Measurements from ENCODE around the gene CNGA2. TPM values are rescaled to one million over a fixed set of nuclear protein-coding genes. Genes with fewer than 3 reads are reported as not detected.

CNGA2 gene
- total RNA-seq, 1 donor from 2014 or later = not detected

- ATAC-seq = no peak
- Histone ChIP-seq H3K4me1 (no peaks in the 10 kb centered on the region), H3K27me3 (ENCODE audit: low read depth) (no peaks in the 10 kb centered on the region), H3K27ac (no peak overlapping the region), H3K9me3 (no peaks in the 10 kb centered on the region), H3K36me3 (no peaks in the 10 kb centered on the region), H3K4me3 (no peak overlapping the region)
- TF ChIP-seq, protein P1, sequence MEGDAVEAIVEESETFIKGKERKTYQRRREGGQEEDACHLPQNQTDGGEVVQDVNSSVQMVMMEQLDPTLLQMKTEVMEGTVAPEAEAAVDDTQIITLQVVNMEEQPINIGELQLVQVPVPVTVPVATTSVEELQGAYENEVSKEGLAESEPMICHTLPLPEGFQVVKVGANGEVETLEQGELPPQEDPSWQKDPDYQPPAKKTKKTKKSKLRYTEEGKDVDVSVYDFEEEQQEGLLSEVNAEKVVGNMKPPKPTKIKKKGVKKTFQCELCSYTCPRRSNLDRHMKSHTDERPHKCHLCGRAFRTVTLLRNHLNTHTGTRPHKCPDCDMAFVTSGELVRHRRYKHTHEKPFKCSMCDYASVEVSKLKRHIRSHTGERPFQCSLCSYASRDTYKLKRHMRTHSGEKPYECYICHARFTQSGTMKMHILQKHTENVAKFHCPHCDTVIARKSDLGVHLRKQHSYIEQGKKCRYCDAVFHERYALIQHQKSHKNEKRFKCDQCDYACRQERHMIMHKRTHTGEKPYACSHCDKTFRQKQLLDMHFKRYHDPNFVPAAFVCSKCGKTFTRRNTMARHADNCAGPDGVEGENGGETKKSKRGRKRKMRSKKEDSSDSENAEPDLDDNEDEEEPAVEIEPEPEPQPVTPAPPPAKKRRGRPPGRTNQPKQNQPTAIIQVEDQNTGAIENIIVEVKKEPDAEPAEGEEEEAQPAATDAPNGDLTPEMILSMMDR (IDR thresholded peaks at IDR 0.05) = no peak
- intact Hi-C loops (cut with DNase I) = no loop called here
- no peak for DNase-seq
These were observed 23.4 kb upstream of the CNGA2 start for GRCh38 chrX:151711154-151711553.

DNA sequence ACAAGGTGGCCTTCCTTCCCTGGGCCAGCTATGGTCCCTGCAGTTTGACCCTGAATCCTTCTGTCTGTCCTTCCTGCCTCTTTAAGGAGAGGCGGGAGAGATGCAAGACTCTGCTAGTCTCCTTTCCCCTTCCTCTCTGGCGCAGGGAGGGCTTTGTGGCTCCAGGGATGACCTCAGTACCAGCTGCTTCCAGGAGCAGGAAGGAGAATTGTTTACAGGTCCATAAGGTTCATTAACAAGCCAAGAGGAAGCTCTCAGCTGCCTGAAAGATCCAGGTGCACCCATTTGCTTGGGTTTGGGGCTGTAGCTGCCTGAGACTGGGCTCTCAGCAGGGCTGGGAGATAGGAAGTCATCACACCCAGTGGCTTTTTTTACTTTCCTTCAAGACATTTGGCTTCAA, 22.8 kb upstream of the CNGA2 start:
- no peak for ATAC-seq
- Histone ChIP-seq H3K4me1 (no peaks in the 10 kb centered on the region), H3K9me3 (no peaks in the 10 kb centered on the region), H3K36me3 (no peaks in the 10 kb centered on the region), H3K4me3 (no peak overlapping the region), H3K27me3 (ENCODE audit: low read depth) (no peaks in the 10 kb centered on the region), H3K27ac (no peak overlapping the region)
- no peak for DNase-seq
- intact Hi-C loops (cut with DNase I) = no loop called here
- TF ChIP-seq, protein P1 (IDR thresholded peaks at IDR 0.05) = no peak

DNA sequence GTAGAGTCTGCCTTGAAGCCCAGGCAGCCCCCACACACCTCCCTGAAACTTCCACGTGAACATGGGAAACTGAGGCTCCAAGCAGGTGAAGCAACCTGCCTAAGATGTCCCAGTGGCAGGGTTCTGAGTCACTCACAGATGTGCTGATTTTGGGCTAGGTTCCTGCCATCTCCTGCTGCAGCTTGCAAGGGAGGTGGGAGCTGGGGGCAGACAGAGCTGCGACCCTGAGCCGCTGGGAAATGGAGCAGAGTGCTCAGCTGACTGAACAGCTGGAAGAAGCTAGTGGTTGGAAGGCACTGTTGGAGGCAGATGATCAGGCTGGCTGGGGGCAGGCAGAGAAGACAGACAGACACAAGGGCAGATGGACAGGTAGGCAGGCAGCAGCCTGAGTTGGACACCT, 22.3 kb upstream of the CNGA2 start:
- no peaks in the 10 kb centered on the region for H3K27me3 ChIP-seq (ENCODE audit: low read depth)
- H3K4me1 ChIP-seq = no peaks in the 10 kb centered on the region
- H3K4me3 ChIP-seq = no peak overlapping the region
- H3K27ac ChIP-seq = no peak overlapping the region
- intact Hi-C loops (cut with DNase I) = no loop called here
- TF ChIP-seq, protein P1 (IDR thresholded peaks at IDR 0.05) = no peak
- DNase-seq (no peak), ATAC-seq (no peak)
- no peaks in the 10 kb centered on the region for H3K9me3 ChIP-seq
- no peaks in the 10 kb centered on the region for H3K36me3 ChIP-seq

DNA sequence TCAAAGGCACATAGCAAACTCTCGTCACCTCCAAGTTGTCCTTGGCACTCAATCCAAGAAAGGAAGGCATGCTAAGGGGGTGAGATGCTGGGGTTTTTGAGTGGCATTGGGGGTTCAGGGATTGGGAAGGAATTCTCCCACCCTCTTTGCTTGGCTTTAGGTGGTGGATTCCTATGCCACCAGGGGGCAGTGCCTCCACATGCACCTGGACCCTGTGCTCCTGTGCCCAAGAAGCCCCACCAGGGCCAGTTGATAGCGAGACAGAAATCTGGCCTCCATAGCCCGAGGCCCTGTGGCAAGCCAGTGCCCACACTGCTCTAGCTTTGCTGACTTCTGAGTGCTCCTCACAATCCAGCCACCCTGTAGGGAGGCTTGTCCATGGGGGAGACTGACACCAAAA, 20.7 kb upstream of the CNGA2 start:
- intact Hi-C loops (cut with DNase I) = no loop called here
- Histone ChIP-seq H3K9me3 (no peaks in the 10 kb centered on the region), H3K27ac (no peak overlapping the region), H3K4me1 (no peaks in the 10 kb centered on the region), H3K27me3 (ENCODE audit: low read depth) (no peaks in the 10 kb centered on the region), H3K36me3 (no peaks in the 10 kb centered on the region), H3K4me3 (no peak overlapping the region)
- TF ChIP-seq, protein P1 (IDR thresholded peaks at IDR 0.05) = peak; percentile 31
- DNase-seq (no peak), ATAC-seq (no peak)

GRCh38 chrX:151714362-151714761, 20.2 kb upstream of the CNGA2 start:
- no peak overlapping the region for H3K27ac ChIP-seq
- DNase-seq (no peak), ATAC-seq (no peak)
- no peaks in the 10 kb centered on the region for H3K4me1 ChIP-seq
- H3K36me3 ChIP-seq = no peaks in the 10 kb centered on the region
- intact Hi-C loops (cut with DNase I) = no loop called here
- H3K4me3 ChIP-seq = no peak overlapping the region
- H3K27me3 ChIP-seq (ENCODE audit: low read depth) = no peaks in the 10 kb centered on the region
- TF ChIP-seq, protein P1 (IDR thresholded peaks at IDR 0.05) = no peak
- H3K9me3 ChIP-seq = no peaks in the 10 kb centered on the region

DNA sequence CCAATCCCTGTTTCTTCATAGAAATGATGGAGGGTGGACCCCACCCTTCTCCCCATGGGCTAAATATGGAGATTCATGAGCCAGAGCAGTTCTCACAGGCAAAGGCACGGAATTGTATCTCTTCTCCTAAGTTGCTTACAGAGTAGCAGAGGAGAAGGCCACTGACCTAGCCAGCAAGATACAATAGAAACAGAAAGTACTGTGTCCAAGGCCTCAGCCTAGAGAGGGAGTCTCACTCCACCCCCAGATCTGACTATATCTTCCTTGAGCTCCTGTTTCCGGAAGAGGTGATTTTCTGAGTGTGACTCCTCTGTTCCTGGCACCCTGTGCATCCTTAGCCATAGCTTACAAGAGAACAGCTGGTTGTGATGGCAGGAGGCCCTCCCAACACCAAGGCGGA, 18.8 kb upstream of the CNGA2 start, which contains the start of gene FATE1:
Gene FATE1 (plus strand): TSS at position 284 of the 400 bp plus-strand sequence. CDS start 85 bp downstream, at position 369.
- ATAC-seq (no peak), DNase-seq (no peak)
- Histone ChIP-seq H3K36me3 (no peaks in the 10 kb centered on the region), H3K9me3 (no peaks in the 10 kb centered on the region), H3K4me1 (no peaks in the 10 kb centered on the region), H3K4me3 (no peak within 1 kb of the TSS), H3K27ac (no peak within 1 kb of the TSS), H3K27me3 (ENCODE audit: low read depth) (no peaks in the 10 kb centered on the region)
- intact Hi-C loops (cut with DNase I) = no loop called here
- TF ChIP-seq, protein P1 (IDR thresholded peaks at IDR 0.05) = no peak

Measured in lower lobe of right lung (tissue), 2 donors.